SK-MEL-5 (cell line): ENCODE measurements around the gene MCAT. TPM values are rescaled to one million over a fixed set of nuclear protein-coding genes. Genes with fewer than 3 reads are reported as not detected.

Source experiments
- DNase-seq: peaks from one replicate; pipeline ENCODE4 v3.0.0-alpha.2; 2016; ENCODE audit warnings: low read depth, low spot score
- in situ Hi-C: cut with HindIII; loops from 2 replicates; pipeline ENCODE4 v1.10.0; 2016; ENCODE audit warnings: low sequenced_read_pairs, high pct_unique_total_duplicates, low pct_unique_long_range_greater_than_20kb
- polyA plus RNA-seq, 2 experiments: library from polyadenylated mRNA; depleted of rRNA; stranded (reverse); fragments of >200 nt; gene quantifications; 2 replicates each; pipeline ENCODE4 v1.2.3, GENCODE V29; 2015
- total RNA-seq: library from RNA; depleted of rRNA; stranded (reverse); fragments of >200 nt; shearing (Covaris generic); gene quantifications from 2 replicates; pipeline ENCODE4 v1.2.3, GENCODE V29; 2014; rRNA removed

Gene MCAT, protein sequence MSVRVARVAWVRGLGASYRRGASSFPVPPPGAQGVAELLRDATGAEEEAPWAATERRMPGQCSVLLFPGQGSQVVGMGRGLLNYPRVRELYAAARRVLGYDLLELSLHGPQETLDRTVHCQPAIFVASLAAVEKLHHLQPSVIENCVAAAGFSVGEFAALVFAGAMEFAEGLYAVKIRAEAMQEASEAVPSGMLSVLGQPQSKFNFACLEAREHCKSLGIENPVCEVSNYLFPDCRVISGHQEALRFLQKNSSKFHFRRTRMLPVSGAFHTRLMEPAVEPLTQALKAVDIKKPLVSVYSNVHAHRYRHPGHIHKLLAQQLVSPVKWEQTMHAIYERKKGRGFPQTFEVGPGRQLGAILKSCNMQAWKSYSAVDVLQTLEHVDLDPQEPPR
- total RNA-seq: 14.7 and 17.3 TPM in 2 replicates
- polyA plus RNA-seq (2015; cell fraction: cytosol; rRNA removed): 28.7 and 32.4 TPM in 2 replicates
- polyA plus RNA-seq (2015; cell fraction: nucleus; rRNA removed): 15.7 and 19.5 TPM in 2 replicates

DNA sequence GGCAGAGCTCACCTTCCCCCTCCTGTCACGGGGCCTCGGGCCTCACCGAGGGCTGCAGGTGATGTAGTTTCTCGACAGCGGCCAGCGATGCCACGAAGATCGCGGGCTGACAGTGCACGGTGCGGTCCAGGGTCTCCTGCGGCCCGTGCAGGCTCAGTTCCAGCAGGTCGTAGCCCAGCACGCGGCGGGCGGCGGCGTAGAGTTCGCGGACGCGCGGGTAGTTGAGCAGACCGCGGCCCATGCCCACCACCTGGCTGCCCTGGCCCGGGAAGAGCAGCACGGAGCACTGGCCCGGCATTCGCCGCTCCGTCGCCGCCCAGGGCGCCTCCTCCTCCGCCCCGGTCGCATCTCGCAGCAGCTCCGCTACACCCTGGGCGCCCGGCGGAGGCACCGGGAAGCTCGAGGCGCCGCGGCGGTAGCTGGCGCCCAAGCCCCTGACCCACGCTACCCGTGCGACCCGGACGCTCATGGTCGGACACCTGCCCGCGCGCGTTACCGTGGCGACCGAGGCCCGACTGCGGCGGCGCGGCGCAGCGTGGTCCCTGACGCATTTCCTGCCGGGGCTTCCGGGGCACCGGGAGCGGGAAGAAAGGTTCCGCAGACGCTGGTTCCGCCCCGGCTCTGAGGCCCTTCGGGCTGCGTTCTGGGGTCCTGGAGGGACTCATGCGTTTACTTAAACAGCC, at the start of gene MCAT:
TSS of gene MCAT (minus strand) at position 519 of the 683 bp plus-strand sequence. CDS start at position 469, 50 bp downstream.
- in situ Hi-C loops: no loop called here
- peak; percentile 85 for DNase-seq

DNA sequence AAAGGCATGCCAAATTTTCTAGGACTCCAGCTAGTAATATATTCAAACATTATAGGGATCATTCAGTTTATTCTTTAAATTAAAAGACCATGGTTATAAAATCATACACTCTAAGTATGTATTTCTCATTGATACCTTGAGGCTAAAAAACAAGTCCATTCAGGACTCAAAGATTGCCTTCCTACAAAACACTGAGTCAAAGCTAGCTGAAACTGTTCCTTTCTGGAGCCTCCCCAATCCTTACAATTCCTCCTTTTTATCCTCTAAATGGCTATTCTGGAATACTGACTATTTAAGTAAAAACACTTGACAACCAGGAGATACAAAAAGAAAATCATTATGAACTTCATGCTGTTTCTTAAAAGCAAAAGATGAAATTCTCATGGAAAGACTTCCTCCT, 48.6 kb upstream of the MCAT start:
- DNase-seq: no peak
- in situ Hi-C loops: no loop called here

DNA sequence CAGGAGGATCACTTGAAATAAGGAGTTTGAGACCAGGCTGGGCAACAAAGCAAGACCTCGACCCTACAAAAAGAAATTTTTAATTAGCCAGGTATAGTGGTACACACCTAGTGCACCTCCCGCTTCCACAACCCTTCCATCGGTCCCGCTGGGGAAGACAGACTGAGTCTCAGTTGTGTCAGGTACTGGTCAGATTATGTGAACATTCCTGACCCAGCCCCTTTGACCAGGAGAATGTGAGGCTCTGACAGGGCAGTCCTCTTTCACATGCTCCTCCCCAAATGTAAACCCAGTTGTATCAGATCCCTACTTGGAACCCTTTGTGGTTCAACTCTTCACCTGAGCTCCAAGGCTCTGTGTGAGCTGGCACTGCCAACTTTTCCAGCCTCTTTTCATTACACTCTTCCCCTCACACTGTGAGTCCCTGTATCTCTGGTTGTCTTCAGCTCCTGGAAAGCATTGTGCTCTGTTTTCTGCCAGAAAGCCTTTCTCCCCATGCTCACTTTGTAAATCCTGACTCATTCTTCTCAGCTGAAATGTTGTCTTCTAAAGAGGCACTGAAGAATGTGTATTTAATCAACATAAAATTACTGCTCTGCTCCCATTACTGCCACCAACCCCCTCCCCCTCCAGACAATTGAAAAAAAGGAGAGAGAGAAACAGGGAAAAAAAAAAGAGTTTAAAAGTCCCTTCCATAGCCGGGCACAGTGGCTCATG, 45.8 kb upstream of the MCAT start:
- in situ Hi-C loops: no loop called here
- DNase-seq: no peak

- in situ Hi-C loops: no loop called here
- DNase-seq: peak; percentile 95
These were observed 44.2 kb upstream of the MCAT start for GRCh38 chr22:43187171-43188099.

- in situ Hi-C loops: no loop called here
- peak; percentile 43 for DNase-seq
These were observed 43.3 kb upstream of the MCAT start, which contains the start of gene TTLL12 for GRCh38 chr22:43186272-43187170. Gene TTLL12, minus strand, starts transcription at chr22:43187134. Its CDS starts 65 bp downstream, at chr22:43187069.

DNA sequence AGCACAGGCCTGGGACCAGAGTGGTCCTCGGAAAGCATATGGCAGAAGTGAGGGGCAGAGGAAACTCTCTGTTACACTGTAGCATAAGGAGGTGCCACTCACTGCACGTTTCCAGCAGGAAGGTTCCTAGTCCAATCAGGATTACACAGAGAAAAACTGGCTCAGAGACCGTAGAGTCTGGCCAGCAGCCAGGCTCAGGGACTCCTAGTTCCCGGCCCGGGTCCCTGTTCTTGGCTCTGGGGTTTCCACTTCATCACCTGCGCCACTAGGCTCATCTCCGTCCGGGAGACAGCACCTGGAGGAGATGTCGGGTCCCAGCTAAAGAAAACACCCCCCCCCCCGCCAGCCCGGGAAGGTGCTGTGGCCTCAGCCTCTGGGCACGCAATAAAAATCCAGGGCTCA, 42.7 kb upstream of the MCAT start:
- DNase-seq: no peak
- in situ Hi-C loops: no loop called here

- in situ Hi-C loops: no loop called here
- DNase-seq: no peak
These were observed 40.5 kb upstream of the MCAT start for GRCh38 chr22:43183496-43184277.

DNA sequence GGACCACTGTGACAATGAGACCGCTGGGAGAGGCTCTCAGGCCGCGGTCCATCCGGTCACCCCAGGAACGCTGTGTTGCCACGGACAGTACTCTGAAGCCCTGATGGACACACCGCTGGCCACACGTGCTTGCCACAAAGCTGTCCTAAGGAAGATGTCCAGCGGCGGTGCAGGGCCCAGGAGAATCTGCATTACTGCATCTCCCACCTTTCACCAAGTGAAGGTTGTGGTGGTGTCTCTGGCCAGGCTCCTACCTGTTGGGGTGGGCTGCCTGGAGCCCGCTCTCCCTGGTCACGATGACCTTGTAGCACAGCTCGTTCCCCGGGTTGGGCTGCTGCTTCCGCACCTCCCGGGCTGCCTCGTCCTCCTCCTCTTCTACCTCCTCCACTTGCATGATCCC, 39.5 kb upstream of the MCAT start:
- no peak for DNase-seq
- in situ Hi-C loops: no loop called here

GRCh38 chr22:43182118-43182517, 38.9 kb upstream of the MCAT start:
- no peak for DNase-seq
- in situ Hi-C loops: no loop called here

DNA sequence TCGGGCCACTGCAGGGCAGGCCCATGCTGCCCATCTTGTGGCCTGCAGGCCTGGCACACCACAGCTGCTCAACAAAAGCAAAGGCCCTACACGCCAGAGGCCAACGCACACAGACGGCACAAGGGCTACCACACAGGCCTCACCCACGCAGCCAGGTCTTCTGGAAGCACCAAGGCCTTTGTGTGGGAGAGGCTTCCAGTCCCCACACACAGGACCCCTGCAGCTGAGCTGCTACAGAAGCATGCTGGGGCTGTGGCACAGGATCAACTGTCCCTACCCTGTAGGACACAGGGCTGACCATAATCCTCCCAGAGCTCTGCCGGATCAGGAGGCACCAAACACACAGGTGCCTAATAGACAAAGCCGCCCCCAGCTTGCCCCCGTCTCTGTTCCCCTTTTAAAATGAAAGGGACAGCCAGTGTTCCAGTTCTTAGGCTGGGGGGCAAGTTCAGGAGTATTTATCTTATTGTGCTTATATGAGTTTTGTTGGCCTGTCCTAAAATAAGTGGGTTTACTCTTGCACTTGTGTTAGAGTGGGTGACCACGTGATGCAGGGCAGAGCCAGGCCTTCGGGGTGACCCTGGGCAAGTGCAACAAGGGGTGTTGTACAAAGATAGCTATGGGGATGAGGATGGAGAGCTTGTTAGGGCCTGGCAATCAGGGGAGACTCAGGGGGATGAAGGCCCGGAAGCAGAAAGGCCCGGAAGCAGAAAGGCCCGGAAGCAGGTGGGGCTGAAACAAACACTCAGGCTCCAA, 38.3 kb upstream of the MCAT start:
- in situ Hi-C loops: no loop called here
- no peak for DNase-seq

- no peak for DNase-seq
- in situ Hi-C loops: no loop called here
These were observed 37.5 kb upstream of the MCAT start for GRCh38 chr22:43180670-43181069.

- in situ Hi-C loops: no loop called here
- no peak for DNase-seq
These were observed 36.7 kb upstream of the MCAT start for GRCh38 chr22:43179911-43180195.

DNA sequence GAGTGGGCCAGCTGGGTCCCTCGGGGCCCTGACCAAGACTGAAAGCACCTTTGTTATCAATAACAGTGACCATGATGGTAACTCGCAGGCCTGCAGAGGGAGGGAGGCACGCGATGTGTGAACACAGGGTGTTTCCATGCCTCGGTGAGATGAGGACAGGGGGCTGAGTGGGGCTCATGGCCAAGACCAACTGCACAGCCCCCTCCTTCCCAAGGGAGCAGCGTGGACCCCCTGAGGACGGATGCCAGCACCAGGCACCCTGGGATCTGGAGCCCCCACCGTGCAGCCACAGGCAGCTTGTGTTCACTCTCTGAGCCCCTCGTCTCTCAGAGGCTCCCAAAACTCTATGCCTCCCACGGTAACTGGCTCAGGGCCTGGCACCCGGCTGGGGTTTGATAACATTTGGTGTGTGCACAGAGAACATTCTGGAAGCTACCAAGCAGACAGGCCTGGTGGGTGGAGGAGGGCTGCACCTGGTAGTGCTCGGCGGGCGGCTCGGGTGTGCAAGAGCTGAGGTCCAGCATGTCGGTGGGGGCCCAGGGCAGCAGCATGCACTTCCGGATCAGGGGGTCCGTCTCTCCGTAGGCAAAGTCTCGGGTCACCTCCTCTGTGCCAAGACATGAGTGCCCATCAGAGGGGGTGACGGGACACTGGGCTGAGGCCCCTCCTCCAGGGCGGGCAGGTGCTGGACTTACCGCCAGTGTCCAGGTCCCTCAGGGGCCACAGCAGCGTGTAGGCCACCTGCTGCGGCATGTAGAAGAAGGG, 36.1 kb upstream of the MCAT start:
- in situ Hi-C loops: no loop called here

GRCh38 chr22:43177479-43177878, 34.3 kb upstream of the MCAT start:
- in situ Hi-C loops: no loop called here
- no peak for DNase-seq

More for the DNA sequence above, 36.1 kb upstream of the MCAT start:
- DNase-seq: no peak
